ENCODE data around the gene TAF13.

The TAF13 gene

GRCh38 chr1:109075531-109076490 lies at the start of gene TAF13:
TSS of gene TAF13 (minus strand) at chr1:109076003. CDS start at chr1:109075947, 56 bp downstream.
- no peaks in the 10 kb centered on the region for H3K9me3 ChIP-seq (ENCODE audit: low read depth, low read length)
- peak within 1 kb of the TSS; percentile 93 for H3K4me3 ChIP-seq
- no peaks in the 10 kb centered on the region; the same call in 1 of the 2 replicates for H3K36me3 ChIP-seq (ENCODE audit: insufficient read depth, low read length)
- H3K9ac ChIP-seq (ENCODE audit: insufficient read length) = peak within 1 kb of the TSS; percentile 94
- peak within 1 kb of the TSS; percentile 96 for H3K27ac ChIP-seq
- TF ChIP-seq EZH2 (IDR thresholded peaks at IDR 0.05) (no peak), POLR2AphosphoS5 (IDR thresholded peaks at IDR 0.05; ENCODE audit: borderline replicate concordance, low read depth, low read length) (peak; percentile 97)
- no peak for DNase-seq (ENCODE audit: low read depth, low spot score)

GRCh38 chr1:109120356-109120755 lies 44.6 kb upstream of the TAF13 start:
- no peak overlapping the region for H3K4me3 ChIP-seq
- no peak overlapping the region for H3K27ac ChIP-seq
- no peaks in the 10 kb centered on the region for H3K36me3 ChIP-seq (ENCODE audit: insufficient read depth, low read length)
- H3K9me3 ChIP-seq (ENCODE audit: low read depth, low read length) = no peaks in the 10 kb centered on the region
- no peak overlapping the region for H3K9ac ChIP-seq (ENCODE audit: insufficient read length)
- DNase-seq (ENCODE audit: low read depth, low spot score) = no peak
- no peak for TF ChIP-seq POLR2AphosphoS5 (IDR thresholded peaks at IDR 0.05; ENCODE audit: borderline replicate concordance, low read depth, low read length)
- no peak for TF ChIP-seq EZH2 (IDR thresholded peaks at IDR 0.05)
- no peak for TF ChIP-seq FOXP2 (optimal IDR thresholded peaks at IDR 0.05; ENCODE audit: control extremely low read depth, extremely low read length, insufficient read depth)

- no peak overlapping the region for H3K9ac ChIP-seq (ENCODE audit: insufficient read length)
- H3K9me3 ChIP-seq (ENCODE audit: low read depth, low read length) = no peaks in the 10 kb centered on the region
- TF ChIP-seq FOXP2 (optimal IDR thresholded peaks at IDR 0.05; ENCODE audit: control extremely low read depth, extremely low read length, insufficient read depth) = no peak
- no peak for TF ChIP-seq POLR2AphosphoS5 (IDR thresholded peaks at IDR 0.05; ENCODE audit: borderline replicate concordance, low read depth, low read length)
- TF ChIP-seq EZH2 (IDR thresholded peaks at IDR 0.05) = no peak
- DNase-seq (ENCODE audit: low read depth, low spot score) = no peak
- H3K27ac ChIP-seq = no peak overlapping the region
- no peak overlapping the region for H3K4me3 ChIP-seq
- H3K36me3 ChIP-seq (ENCODE audit: insufficient read depth, low read length) = no peaks in the 10 kb centered on the region
These were observed 42.3 kb upstream of the TAF13 start for GRCh38 chr1:109118089-109118488.

- Histone ChIP-seq H3K9me3 (ENCODE audit: low read depth, low read length) (no peaks in the 10 kb centered on the region), H3K36me3 (ENCODE audit: insufficient read depth, low read length) (no peaks in the 10 kb centered on the region), H3K4me3 (no peak overlapping the region), H3K27ac (no peak overlapping the region), H3K9ac (ENCODE audit: insufficient read length) (no peak overlapping the region)
- DNase-seq (ENCODE audit: low read depth, low spot score) = no peak
- TF ChIP-seq EZH2 (IDR thresholded peaks at IDR 0.05) = no peak
- TF ChIP-seq FOXP2 (optimal IDR thresholded peaks at IDR 0.05; ENCODE audit: control extremely low read depth, extremely low read length, insufficient read depth) = no peak
- TF ChIP-seq POLR2AphosphoS5 (IDR thresholded peaks at IDR 0.05; ENCODE audit: borderline replicate concordance, low read depth, low read length) = no peak
These were observed 40.5 kb upstream of the TAF13 start for GRCh38 chr1:109116286-109116685.

- no peaks in the 10 kb centered on the region for H3K9me3 ChIP-seq (ENCODE audit: low read depth, low read length)
- TF ChIP-seq POLR2AphosphoS5 (IDR thresholded peaks at IDR 0.05; ENCODE audit: borderline replicate concordance, low read depth, low read length) (no peak), FOXP2 (optimal IDR thresholded peaks at IDR 0.05; ENCODE audit: control extremely low read depth, extremely low read length, insufficient read depth) (no peak)
- no peak for DNase-seq (ENCODE audit: low read depth, low spot score)
- H3K4me3 ChIP-seq = no peak overlapping the region
- H3K27ac ChIP-seq = no peak overlapping the region
- H3K9ac ChIP-seq (ENCODE audit: insufficient read length) = no peak overlapping the region
- H3K36me3 ChIP-seq (ENCODE audit: insufficient read depth, low read length) = no peaks in the 10 kb centered on the region
These were observed 39.9 kb upstream of the TAF13 start for GRCh38 chr1:109115685-109116084.

- H3K27ac ChIP-seq = no peak overlapping the region
- no peak overlapping the region for H3K9ac ChIP-seq (ENCODE audit: insufficient read length)
- H3K36me3 ChIP-seq (ENCODE audit: insufficient read depth, low read length) = no peaks in the 10 kb centered on the region
- no peak overlapping the region for H3K4me3 ChIP-seq
- H3K9me3 ChIP-seq (ENCODE audit: low read depth, low read length) = no peaks in the 10 kb centered on the region
- no peak for TF ChIP-seq EZH2 (IDR thresholded peaks at IDR 0.05)
- TF ChIP-seq FOXP2 (optimal IDR thresholded peaks at IDR 0.05; ENCODE audit: control extremely low read depth, extremely low read length, insufficient read depth) = no peak
- TF ChIP-seq POLR2AphosphoS5 (IDR thresholded peaks at IDR 0.05; ENCODE audit: borderline replicate concordance, low read depth, low read length) = no peak
- DNase-seq (ENCODE audit: low read depth, low spot score) = no peak
These were observed 38.5 kb upstream of the TAF13 start for GRCh38 chr1:109114342-109114674.

GRCh38 chr1:109113590-109114341 lies 38.0 kb upstream of the TAF13 start, which contains the start of gene ELAPOR1:
TSS of gene ELAPOR1 (plus strand) at chr1:109114115. CDS start at chr1:109114184, 69 bp downstream.
- Histone ChIP-seq H3K4me3 (peak within 1 kb of the TSS; percentile 47), H3K9ac (ENCODE audit: insufficient read length) (no peak within 1 kb of the TSS), H3K9me3 (ENCODE audit: low read depth, low read length) (no peaks in the 10 kb centered on the region), H3K27ac (no peak within 1 kb of the TSS), H3K36me3 (ENCODE audit: insufficient read depth, low read length) (no peaks in the 10 kb centered on the region)
- no peak for DNase-seq (ENCODE audit: low read depth, low spot score)
- TF ChIP-seq EZH2 (IDR thresholded peaks at IDR 0.05) = no peak
- no peak for TF ChIP-seq FOXP2 (optimal IDR thresholded peaks at IDR 0.05; ENCODE audit: control extremely low read depth, extremely low read length, insufficient read depth)
- no peak for TF ChIP-seq POLR2AphosphoS5 (IDR thresholded peaks at IDR 0.05; ENCODE audit: borderline replicate concordance, low read depth, low read length)

- Histone ChIP-seq H3K9ac (ENCODE audit: insufficient read length) (no peak overlapping the region), H3K27ac (no peak overlapping the region), H3K4me3 (peak overlapping the region; percentile 47), H3K36me3 (ENCODE audit: insufficient read depth, low read length) (no peaks in the 10 kb centered on the region), H3K9me3 (ENCODE audit: low read depth, low read length) (no peaks in the 10 kb centered on the region)
- TF ChIP-seq EZH2 (IDR thresholded peaks at IDR 0.05) = no peak
- TF ChIP-seq FOXP2 (optimal IDR thresholded peaks at IDR 0.05; ENCODE audit: control extremely low read depth, extremely low read length, insufficient read depth) = no peak
- TF ChIP-seq POLR2AphosphoS5 (IDR thresholded peaks at IDR 0.05; ENCODE audit: borderline replicate concordance, low read depth, low read length) = no peak
- peak; percentile 63 for DNase-seq (ENCODE audit: low read depth, low spot score)
These were observed 37.0 kb upstream of the TAF13 start for GRCh38 chr1:109112652-109113285.
